ENCODE data around the gene TNFRSF6B. TPM values are rescaled to one million over a fixed set of nuclear protein-coding genes. Genes with fewer than 3 reads are reported as not detected.

Gene TNFRSF6B
- total RNA-seq, 1 experiment from 2014 or later = 4.6 TPM

DNA sequence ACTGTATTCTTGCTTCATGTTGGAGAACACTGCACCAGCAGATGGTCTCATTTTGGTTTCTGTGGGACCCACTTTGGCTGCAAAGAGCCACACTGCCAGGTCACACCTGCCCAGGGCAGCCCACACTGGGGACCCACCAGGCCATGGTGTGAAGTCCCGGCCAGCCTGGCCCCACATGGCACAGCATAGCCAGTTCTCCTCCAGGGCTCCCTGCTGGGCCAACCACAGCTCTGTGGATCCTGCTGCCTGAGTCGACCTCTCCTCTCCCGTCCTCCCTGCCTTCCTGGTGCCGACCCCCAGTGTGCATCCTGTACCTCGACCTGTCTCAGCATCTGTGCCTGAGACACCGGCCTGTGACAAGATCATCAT, 8.3 kb downstream of the TNFRSF6B start:
- DNase-seq = no peak
- Histone ChIP-seq H3K36me3 (ENCODE audit: insufficient read depth, low read length) (peaks cover 14% of the 10 kb centered on the region), H3K4me3 (ENCODE audit: low read length) (no peak overlapping the region), H3K27me3 (ENCODE audit: low read length) (no peaks in the 10 kb centered on the region), H2AFZ (ENCODE audit: low read length) (no peak overlapping the region), H3K9me2 (replicated peaks; ENCODE audit: insufficient read depth, low read length) (no peaks in the 10 kb centered on the region), H3K79me2 (ENCODE audit: low read length) (peaks cover 38% of the 10 kb centered on the region), H3K9ac (ENCODE audit: low read length) (no peak overlapping the region), H3K27ac (ENCODE audit: low read length) (no peak overlapping the region), H3K4me1 (ENCODE audit: low read length) (peaks cover 25% of the 10 kb centered on the region), H4K20me1 (ENCODE audit: insufficient read depth, low read depth, low read length) (peaks cover 13% of the 10 kb centered on the region; the same call in 1 of the 2 replicates), H3K9me3 (ENCODE audit: low read length) (no peaks in the 10 kb centered on the region), H3K4me2 (ENCODE audit: low read depth, low read length, poor library complexity, severe bottlenecking) (no peak overlapping the region)

DNA sequence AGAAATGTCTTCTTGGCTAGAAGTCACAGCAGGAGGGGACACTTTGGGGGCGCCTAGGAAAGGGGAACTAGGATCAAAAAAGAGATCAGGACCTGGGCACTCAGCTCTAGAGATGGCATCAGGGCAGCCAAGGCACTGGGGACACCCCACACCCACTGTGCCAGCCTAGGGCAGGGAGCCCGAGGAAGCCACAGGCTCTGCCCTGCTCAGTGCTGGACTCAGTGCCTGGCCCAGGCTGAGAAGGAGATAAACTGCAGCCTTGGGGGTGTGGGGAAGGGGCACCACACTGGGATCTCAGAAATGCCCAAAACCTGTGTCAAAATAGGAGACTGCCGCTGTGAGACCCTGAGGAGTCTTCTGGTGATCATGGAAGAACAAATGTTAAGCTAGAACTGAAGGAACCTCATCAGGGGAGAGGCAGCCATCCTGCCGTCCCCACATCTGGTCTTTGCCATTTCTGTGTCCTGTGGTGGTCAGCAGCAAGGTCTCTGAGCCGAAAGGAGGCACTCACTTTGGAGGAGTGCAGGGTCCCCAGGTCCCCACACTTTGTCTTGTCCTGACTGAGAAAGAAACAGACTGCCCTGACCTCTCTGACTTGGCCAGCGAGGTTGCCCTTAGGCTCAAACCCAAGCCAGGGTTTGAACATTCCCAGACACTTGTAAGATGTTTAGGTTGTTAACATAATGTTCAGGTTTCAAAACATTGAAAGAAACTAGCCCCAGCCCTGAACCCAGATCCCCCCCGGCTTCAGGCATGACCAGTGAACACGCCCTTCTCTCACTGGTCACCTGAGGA, 9.0 kb downstream of the TNFRSF6B start:
- H3K36me3 ChIP-seq (ENCODE audit: insufficient read depth, low read length) = peaks cover 14% of the 10 kb centered on the region
- H3K4me3 ChIP-seq (ENCODE audit: low read length) = peak overlapping the region; percentile 97; the same call in 1 of the 2 replicates
- peaks cover 41% of the 10 kb centered on the region for H3K79me2 ChIP-seq (ENCODE audit: low read length)
- H3K9me3 ChIP-seq (ENCODE audit: low read length) = no peaks in the 10 kb centered on the region
- no peak overlapping the region for H2AFZ ChIP-seq (ENCODE audit: low read length)
- H4K20me1 ChIP-seq (ENCODE audit: insufficient read depth, low read depth, low read length) = peaks cover 13% of the 10 kb centered on the region; the same call in 1 of the 2 replicates
- no peak overlapping the region for H3K9ac ChIP-seq (ENCODE audit: low read length)
- no peaks in the 10 kb centered on the region for H3K9me2 ChIP-seq (replicated peaks; ENCODE audit: insufficient read depth, low read length)
- DNase-seq = no peak
- H3K27ac ChIP-seq (ENCODE audit: low read length) = no peak overlapping the region
- no peaks in the 10 kb centered on the region for H3K27me3 ChIP-seq (ENCODE audit: low read length)
- H3K4me2 ChIP-seq (ENCODE audit: low read depth, low read length, poor library complexity, severe bottlenecking) = no peak overlapping the region
- H3K4me1 ChIP-seq (ENCODE audit: low read length) = peaks cover 20% of the 10 kb centered on the region

DNA sequence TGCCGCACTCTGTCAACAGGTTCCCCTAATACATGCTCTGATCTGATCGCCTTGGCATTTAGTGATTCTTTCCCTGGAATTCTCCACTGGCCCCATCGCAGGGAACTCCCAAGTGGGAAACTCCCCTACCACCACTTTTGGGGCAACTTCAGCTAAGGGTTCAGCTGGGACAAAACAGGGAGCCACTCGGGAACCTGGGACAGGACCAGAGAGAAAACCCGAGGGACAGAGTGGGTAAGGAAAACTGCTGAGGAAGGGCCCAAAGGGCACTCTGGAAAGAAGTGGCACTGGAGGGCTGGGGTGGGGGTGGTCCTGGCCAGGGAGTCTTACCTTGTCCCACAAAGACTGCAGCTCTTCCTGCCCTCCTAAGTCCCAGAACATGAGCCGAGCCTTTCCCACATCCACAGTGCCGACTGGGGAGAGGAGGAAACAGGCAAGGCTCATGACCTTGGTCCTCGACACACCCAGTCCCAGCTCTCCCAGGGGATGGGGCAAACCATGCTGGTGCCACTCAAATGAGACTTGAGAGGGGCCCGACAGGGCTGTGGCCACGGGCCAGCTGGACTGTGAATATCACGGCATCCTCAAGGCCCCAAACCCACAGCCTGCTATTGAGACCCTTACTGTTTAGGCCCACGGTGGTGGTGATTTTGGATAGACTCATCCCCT, 9.7 kb downstream of the TNFRSF6B start:
- H2AFZ ChIP-seq (ENCODE audit: low read length) = no peak overlapping the region
- peaks cover 21% of the 10 kb centered on the region for H3K36me3 ChIP-seq (ENCODE audit: insufficient read depth, low read length)
- DNase-seq = no peak
- no peaks in the 10 kb centered on the region for H3K9me2 ChIP-seq (replicated peaks; ENCODE audit: insufficient read depth, low read length)
- H4K20me1 ChIP-seq (ENCODE audit: insufficient read depth, low read depth, low read length) = peaks cover 13% of the 10 kb centered on the region; the same call in 1 of the 2 replicates
- H3K27me3 ChIP-seq (ENCODE audit: low read length) = no peaks in the 10 kb centered on the region
- peak overlapping the region; percentile 97 for H3K4me3 ChIP-seq (ENCODE audit: low read length)
- peaks cover 20% of the 10 kb centered on the region for H3K4me1 ChIP-seq (ENCODE audit: low read length)
- peak overlapping the region; percentile 94 for H3K9ac ChIP-seq (ENCODE audit: low read length)
- no peaks in the 10 kb centered on the region for H3K9me3 ChIP-seq (ENCODE audit: low read length)
- peak overlapping the region; percentile 94 for H3K4me2 ChIP-seq (ENCODE audit: low read depth, low read length, poor library complexity, severe bottlenecking)
- peaks cover 49% of the 10 kb centered on the region for H3K79me2 ChIP-seq (ENCODE audit: low read length)
- H3K27ac ChIP-seq (ENCODE audit: low read length) = no peak overlapping the region

DNA sequence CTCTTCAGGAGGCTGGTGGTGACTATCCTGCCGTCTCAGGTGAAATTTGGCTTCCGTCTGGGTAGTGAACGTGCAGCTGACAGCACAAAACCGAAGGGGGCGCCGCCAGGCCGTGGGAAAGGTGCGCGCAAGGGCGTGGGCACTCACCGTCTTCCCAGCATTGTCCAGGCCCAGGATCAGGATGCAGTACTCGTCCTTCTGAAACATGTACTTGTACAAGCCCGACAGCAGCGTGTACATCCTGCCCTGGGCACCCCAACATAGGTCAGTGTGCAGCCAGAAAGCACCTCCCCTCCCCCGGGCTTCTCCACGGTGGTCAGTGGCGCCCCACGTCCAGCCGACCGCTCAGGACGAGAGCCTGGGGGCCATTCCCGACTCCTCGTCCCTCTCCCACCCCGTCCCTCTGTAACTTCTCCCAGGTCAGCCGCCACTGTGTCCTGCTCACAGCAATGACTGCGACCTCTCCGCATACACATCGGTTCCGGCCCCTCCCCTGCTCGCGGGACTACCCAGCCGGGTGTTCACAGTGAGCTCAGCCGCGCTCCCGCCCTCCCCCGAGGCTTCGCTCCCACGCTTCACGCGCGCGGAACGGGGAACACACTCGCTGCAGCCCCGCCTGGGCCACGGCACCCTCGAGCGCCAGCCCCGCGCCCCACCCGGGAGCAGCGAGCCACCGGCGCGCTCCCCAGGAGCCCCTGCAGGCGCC, 10.6 kb downstream of the TNFRSF6B start:
- Histone ChIP-seq H3K4me2 (ENCODE audit: low read depth, low read length, poor library complexity, severe bottlenecking) (peak overlapping the region; percentile 94), H3K9me2 (replicated peaks; ENCODE audit: insufficient read depth, low read length) (no peaks in the 10 kb centered on the region), H3K27ac (ENCODE audit: low read length) (peak overlapping the region; percentile 7; the same call in 1 of the 2 replicates), H2AFZ (ENCODE audit: low read length) (no peak overlapping the region), H4K20me1 (ENCODE audit: insufficient read depth, low read depth, low read length) (peaks cover 13% of the 10 kb centered on the region; the same call in 1 of the 2 replicates), H3K4me1 (ENCODE audit: low read length) (peaks cover 20% of the 10 kb centered on the region), H3K9ac (ENCODE audit: low read length) (peak overlapping the region; percentile 94), H3K36me3 (ENCODE audit: insufficient read depth, low read length) (peaks cover 28% of the 10 kb centered on the region), H3K4me3 (ENCODE audit: low read length) (peak overlapping the region; percentile 97), H3K79me2 (ENCODE audit: low read length) (peaks cover 57% of the 10 kb centered on the region), H3K27me3 (ENCODE audit: low read length) (no peaks in the 10 kb centered on the region), H3K9me3 (ENCODE audit: low read length) (no peaks in the 10 kb centered on the region)
- DNase-seq = peak; percentile 77

DNA sequence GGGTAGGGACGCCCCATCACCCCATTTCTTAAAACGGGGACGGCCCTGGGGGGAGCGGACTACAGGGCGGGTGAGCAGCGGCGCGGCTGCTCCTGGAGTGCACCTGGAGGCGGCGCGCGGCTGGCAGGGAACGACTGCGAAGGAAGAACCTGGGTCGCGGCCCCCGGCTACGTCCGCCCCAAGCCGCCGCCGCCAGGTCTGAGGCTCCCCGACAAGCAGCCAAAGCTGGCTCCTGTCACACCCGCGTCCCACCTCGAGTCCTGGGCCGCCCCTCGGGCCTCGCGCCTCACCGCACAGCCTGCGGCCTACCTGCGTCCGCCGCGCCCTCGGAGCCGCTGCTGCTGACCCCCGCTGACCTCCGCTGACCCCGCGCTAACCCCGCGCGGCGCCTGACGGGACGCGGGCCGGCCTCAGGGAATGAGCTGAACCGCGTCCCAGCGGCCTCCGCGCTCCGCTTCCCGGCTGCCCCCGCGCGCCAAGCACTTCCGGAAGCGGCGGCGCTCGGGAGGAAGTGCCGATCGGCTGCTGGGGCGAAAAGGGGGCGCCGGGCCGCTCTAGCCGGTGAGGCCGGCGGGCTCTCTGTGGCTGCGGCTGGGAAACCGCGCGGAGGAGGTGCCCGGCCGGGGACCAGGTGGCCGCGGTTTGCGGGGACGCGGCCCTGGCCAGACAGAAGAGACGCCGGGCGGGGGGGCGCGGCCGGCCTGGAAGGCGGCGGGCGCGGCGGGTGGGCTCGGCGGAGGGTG, 11.3 kb downstream of the TNFRSF6B start, which contains the start of the genes ARFRP1 and ZGPAT:
Gene ARFRP1 (minus strand): TSS at position 419 of the 743 bp plus-strand sequence. CDS start 885 bp downstream, outside the sequence.
Gene ZGPAT (plus strand): TSS at position 482 of the 743 bp plus-strand sequence. CDS start 542 bp downstream, outside the sequence.
- DNase-seq = peak; percentile 94
- H3K4me1 ChIP-seq (ENCODE audit: low read length) = peaks cover 20% of the 10 kb centered on the region
- peak within 1 kb of the TSS; percentile 7; the same call in 1 of the 2 replicates for H3K27ac ChIP-seq (ENCODE audit: low read length)

DNA sequence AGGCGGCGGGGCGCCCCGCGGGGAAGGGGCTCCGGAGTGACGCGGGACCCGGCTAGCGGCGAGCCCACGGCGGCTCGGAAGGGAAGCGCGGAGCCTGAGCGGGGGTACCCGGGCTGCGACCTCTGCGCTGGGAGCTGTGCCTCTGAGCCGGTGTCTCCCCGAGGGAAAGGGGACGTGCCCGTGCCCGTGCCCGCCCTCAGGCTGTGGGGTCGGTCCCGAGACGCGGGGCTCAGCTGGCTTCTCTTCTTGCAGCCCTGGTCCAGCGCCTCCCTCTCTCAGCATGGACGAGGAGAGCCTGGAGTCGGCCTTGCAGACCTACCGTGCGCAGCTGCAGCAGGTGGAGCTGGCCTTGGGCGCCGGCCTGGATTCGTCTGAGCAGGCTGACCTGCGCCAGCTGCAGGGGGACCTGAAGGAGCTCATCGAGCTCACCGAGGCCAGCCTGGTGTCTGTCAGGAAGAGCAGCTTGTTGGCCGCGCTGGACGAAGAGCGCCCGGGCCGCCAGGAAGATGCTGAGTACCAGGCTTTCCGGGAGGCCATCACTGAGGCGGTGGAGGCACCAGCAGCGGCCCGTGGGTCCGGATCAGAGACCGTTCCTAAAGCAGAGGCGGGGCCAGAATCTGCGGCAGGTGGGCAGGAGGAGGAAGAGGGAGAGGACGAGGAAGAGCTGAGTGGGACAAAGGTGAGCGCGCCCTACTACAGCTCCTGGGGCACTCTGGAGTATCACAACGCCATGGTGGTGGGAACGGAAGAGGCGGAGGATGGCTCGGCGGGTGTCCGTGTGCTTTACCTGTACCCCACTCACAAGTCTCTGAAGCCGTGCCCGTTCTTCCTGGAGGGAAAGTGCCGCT, 12.1 kb downstream of the TNFRSF6B start:
- Histone ChIP-seq H3K79me2 (ENCODE audit: low read length) (peaks cover 71% of the 10 kb centered on the region), H3K9ac (ENCODE audit: low read length) (peak overlapping the region; percentile 94), H4K20me1 (ENCODE audit: insufficient read depth, low read depth, low read length) (peaks cover 13% of the 10 kb centered on the region; the same call in 1 of the 2 replicates), H3K36me3 (ENCODE audit: insufficient read depth, low read length) (peaks cover 39% of the 10 kb centered on the region), H3K4me1 (ENCODE audit: low read length) (peaks cover 20% of the 10 kb centered on the region), H3K27me3 (ENCODE audit: low read length) (no peaks in the 10 kb centered on the region), H3K4me3 (ENCODE audit: low read length) (peak overlapping the region; percentile 97), H3K9me2 (replicated peaks; ENCODE audit: insufficient read depth, low read length) (no peaks in the 10 kb centered on the region), H3K4me2 (ENCODE audit: low read depth, low read length, poor library complexity, severe bottlenecking) (peak overlapping the region; percentile 94), H3K27ac (ENCODE audit: low read length) (no peak overlapping the region), H3K9me3 (ENCODE audit: low read length) (no peaks in the 10 kb centered on the region), H2AFZ (ENCODE audit: low read length) (no peak overlapping the region)
- no peak for DNase-seq

More for the DNA sequence above, 11.3 kb downstream of the TNFRSF6B start, which contains the start of the genes ARFRP1 and ZGPAT:
- Histone ChIP-seq H3K9me2 (replicated peaks; ENCODE audit: insufficient read depth, low read length) (no peaks in the 10 kb centered on the region), H3K36me3 (ENCODE audit: insufficient read depth, low read length) (peaks cover 36% of the 10 kb centered on the region), H2AFZ (ENCODE audit: low read length) (no peak within 1 kb of the TSS), H3K9me3 (ENCODE audit: low read length) (no peaks in the 10 kb centered on the region), H3K4me2 (ENCODE audit: low read depth, low read length, poor library complexity, severe bottlenecking) (peak within 1 kb of the TSS; percentile 94), H3K4me3 (ENCODE audit: low read length) (peak within 1 kb of the TSS; percentile 97), H4K20me1 (ENCODE audit: insufficient read depth, low read depth, low read length) (peaks cover 13% of the 10 kb centered on the region; the same call in 1 of the 2 replicates), H3K79me2 (ENCODE audit: low read length) (peaks cover 64% of the 10 kb centered on the region), H3K27me3 (ENCODE audit: low read length) (no peaks in the 10 kb centered on the region), H3K9ac (ENCODE audit: low read length) (peak within 1 kb of the TSS; percentile 94)

DNA sequence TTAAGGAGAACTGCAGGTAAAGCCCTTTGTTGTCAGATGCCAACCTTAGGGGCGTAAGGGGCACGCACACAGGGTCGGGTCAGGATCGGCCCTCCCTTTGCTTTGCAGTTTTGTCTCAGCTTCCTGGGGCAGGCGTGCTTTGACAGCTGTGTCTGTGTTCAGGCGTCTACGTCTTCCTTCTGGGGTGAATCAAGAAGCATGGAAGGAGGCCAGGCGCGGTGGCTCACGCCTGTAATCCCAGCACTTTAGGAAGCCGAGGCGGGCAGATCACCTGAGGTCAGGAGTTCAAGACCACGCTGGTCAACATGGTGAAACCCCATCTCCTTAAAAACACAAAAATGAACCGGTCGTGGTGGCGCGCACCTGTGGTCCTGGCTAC, 12.7 kb downstream of the TNFRSF6B start:
- Histone ChIP-seq H3K36me3 (ENCODE audit: insufficient read depth, low read length) (peaks cover 44% of the 10 kb centered on the region), H3K4me3 (ENCODE audit: low read length) (peak overlapping the region; percentile 97), H3K27ac (ENCODE audit: low read length) (no peak overlapping the region), H3K79me2 (ENCODE audit: low read length) (peaks cover 73% of the 10 kb centered on the region), H3K9ac (ENCODE audit: low read length) (peak overlapping the region; percentile 94), H3K27me3 (ENCODE audit: low read length) (no peaks in the 10 kb centered on the region), H3K4me2 (ENCODE audit: low read depth, low read length, poor library complexity, severe bottlenecking) (peak overlapping the region; percentile 94), H4K20me1 (ENCODE audit: insufficient read depth, low read depth, low read length) (peaks cover 13% of the 10 kb centered on the region; the same call in 1 of the 2 replicates), H3K9me3 (ENCODE audit: low read length) (no peaks in the 10 kb centered on the region), H3K9me2 (replicated peaks; ENCODE audit: insufficient read depth, low read length) (no peaks in the 10 kb centered on the region), H2AFZ (ENCODE audit: low read length) (no peak overlapping the region), H3K4me1 (ENCODE audit: low read length) (peaks cover 20% of the 10 kb centered on the region)
- DNase-seq = no peak

Data from Karpas-422 (cell line).